HG03139 (cell line): ENCODE data around the gene MEOX1.

ENCODE experiments used
- ATAC-seq: cut with Tn5 transposase; IDR thresholded peaks from one replicate; pipeline ENCODE4 v1.9.1; 2021; ENCODE audit not compliant: unreplicated experiment

Gene MEOX1

GRCh38 chr17:43658900-43659299 is 2.8 kb downstream of the MEOX1 start:
- ATAC-seq, result no peak

- ATAC-seq, result no peak
Measured at GRCh38 chr17:43655693-43656255, 5.9 kb downstream of the MEOX1 start.

GRCh38 chr17:43652124-43652480 is 9.6 kb downstream of the MEOX1 start:
- no peak for ATAC-seq

- ATAC-seq, result no peak
Measured at GRCh38 chr17:43650471-43650870, 11.3 kb downstream of the MEOX1 start.

GRCh38 chr17:43648916-43649315 is 12.8 kb downstream of the MEOX1 start:
- no peak for ATAC-seq

- ATAC-seq, result no peak
Measured at GRCh38 chr17:43645765-43646481, 15.8 kb downstream of the MEOX1 start.

- no peak for ATAC-seq
Measured at GRCh38 chr17:43645450-43645764, 16.3 kb downstream of the MEOX1 start.

- ATAC-seq, result no peak
Measured at GRCh38 chr17:43644081-43644480, 17.6 kb downstream of the MEOX1 start.

GRCh38 chr17:43641416-43641815 is 20.3 kb downstream of the MEOX1 start:
- no peak for ATAC-seq

GRCh38 chr17:43640491-43641252 is 21.1 kb downstream of the MEOX1 start:
- ATAC-seq, result no peak

GRCh38 chr17:43637563-43638323 is 24.0 kb downstream of the MEOX1 start:
- ATAC-seq, result no peak

GRCh38 chr17:43636426-43636825 is 25.3 kb downstream of the MEOX1 start:
- ATAC-seq, result no peak

GRCh38 chr17:43634591-43635125 is 27.1 kb downstream of the MEOX1 start:
- ATAC-seq, result no peak

- ATAC-seq, result no peak
Measured at GRCh38 chr17:43632221-43632620, 29.5 kb downstream of the MEOX1 start.

- no peak for ATAC-seq
Measured at GRCh38 chr17:43631429-43631828, 30.3 kb downstream of the MEOX1 start.

GRCh38 chr17:43628089-43628650 is 33.6 kb downstream of the MEOX1 start:
- ATAC-seq, result no peak

- no peak for ATAC-seq
Measured at GRCh38 chr17:43627653-43628052, 34.1 kb downstream of the MEOX1 start.

- ATAC-seq, result no peak
Measured at GRCh38 chr17:43626023-43626422, 35.7 kb downstream of the MEOX1 start.

GRCh38 chr17:43625606-43626005 is 36.1 kb downstream of the MEOX1 start:
- no peak for ATAC-seq

GRCh38 chr17:43620581-43620980 is 41.1 kb downstream of the MEOX1 start:
- no peak for ATAC-seq

- no peak for ATAC-seq
Measured at GRCh38 chr17:43620147-43620546, 41.6 kb downstream of the MEOX1 start.
